SK-N-SH treated with all-trans-retinoic acid at 6 μM for 48 hours (cell line): ENCODE measurements around the gene CCDC88B.
A peak's percentile ranks its signal among the peaks of the same experiment; 100 is the strongest.

Experiments
- ATAC-seq: fragments of 200-7000 bp; cut with Tn5 transposase; 3 replicates; pipeline ENCODE4 v1.9.1; 2020; ENCODE audit warnings: mild to moderate bottlenecking, moderate library complexity
- ARNTL ChIP-seq: fragments of 450-650 bp; formaldehyde crosslinking; IDR thresholded peaks from 2 replicates; pipeline ENCODE4 v1.5.0; 2020; ENCODE audit warnings: low read depth, mild to moderate bottlenecking, moderate library complexity, borderline replicate concordance
- BACH2 ChIP-seq: fragments of 250-450 bp; sonication (Bioruptor Pico); IDR thresholded peaks from 2 replicates; pipeline ENCODE4 v1.9.0; 2021; ENCODE audit warnings: mild to moderate bottlenecking, borderline replicate concordance
- ESRRG ChIP-seq: fragments of 250-450 bp; sonication (Bioruptor Pico); IDR thresholded peaks from 2 replicates; pipeline ENCODE4 v1.6.1; 2021; ENCODE audit warnings: mild to moderate bottlenecking
- GLIS3 ChIP-seq: fragments of 250-450 bp; sonication (Bioruptor Pico); IDR thresholded peaks from 2 replicates; pipeline ENCODE4 v1.5.0; 2020; ENCODE audit warnings: mild to moderate bottlenecking, moderate library complexity
- ISL1 ChIP-seq: fragments of 250-450 bp; sonication (Bioruptor Pico); IDR thresholded peaks from 2 replicates; pipeline ENCODE4 v2.1.2; 2022; ENCODE audit warnings: mild to moderate bottlenecking, moderate library complexity
- OSR1 ChIP-seq: fragments of 250-450 bp; sonication (Bioruptor Pico); IDR thresholded peaks from 2 replicates; pipeline ENCODE4 v1.8.0; 2022; ENCODE audit warnings: moderate library complexity, mild to moderate bottlenecking, inconsistent platforms
- PPARA ChIP-seq: fragments of 250-450 bp; sonication (Bioruptor Pico); IDR thresholded peaks from 2 replicates; pipeline ENCODE4 v1.5.0; 2020; ENCODE audit warnings: mild to moderate bottlenecking, borderline replicate concordance
- RARB ChIP-seq: fragments of 250-450 bp; sonication (Bioruptor Pico); IDR thresholded peaks from 2 replicates; pipeline ENCODE4 v1.8.0; 2021; ENCODE audit warnings: mild to moderate bottlenecking, moderate library complexity
- SNAI2 ChIP-seq: fragments of 250-450 bp; sonication (Bioruptor Pico); IDR thresholded peaks from 2 replicates; pipeline ENCODE4 v1.5.0; 2020; ENCODE audit warnings: mild to moderate bottlenecking, moderate library complexity
- TOX ChIP-seq: fragments of 250-450 bp; sonication (Bioruptor Pico); IDR thresholded peaks from 2 replicates; pipeline ENCODE4 v1.8.0; 2021; ENCODE audit warnings: mild to moderate bottlenecking, moderate library complexity, borderline replicate concordance
- ZC3H10 ChIP-seq: fragments of 250-450 bp; sonication (Bioruptor Pico); IDR thresholded peaks from 2 replicates; pipeline ENCODE4 v1.5.1; 2021; ENCODE audit warnings: mild to moderate bottlenecking, moderate library complexity
- ZFP3 ChIP-seq: fragments of 250-450 bp; sonication (Bioruptor Pico); IDR thresholded peaks from 2 replicates; pipeline ENCODE4 v1.5.0; 2020; ENCODE audit warnings: mild to moderate bottlenecking, moderate library complexity
- ZNF565 ChIP-seq: fragments of 450-650 bp; formaldehyde crosslinking; conservative IDR thresholded peaks from 2 replicates; pipeline ENCODE4 v1.5.0; 2020; ENCODE audit warnings: low read depth, mild to moderate bottlenecking, moderate library complexity
- ZNF70 ChIP-seq: fragments of 450-650 bp; formaldehyde crosslinking; IDR thresholded peaks from 2 replicates; pipeline ENCODE4 v1.5.0; 2020; ENCODE audit warnings: mild to moderate bottlenecking, moderate library complexity
- ZNF8 ChIP-seq: fragments of 450-650 bp; formaldehyde crosslinking; IDR thresholded peaks from 2 replicates; pipeline ENCODE4 v1.5.0; 2020; ENCODE audit warnings: mild to moderate bottlenecking, moderate library complexity
- TF ChIP-seq, protein P1 (sequence below): fragments of 250-450 bp; sonication (Bioruptor Pico); IDR thresholded peaks from 2 replicates; pipeline ENCODE4 v1.5.1; 2021; ENCODE audit warnings: mild to moderate bottlenecking, moderate library complexity
- TF ChIP-seq, protein P2 (sequence below): fragments of 250-450 bp; sonication (Bioruptor Pico); IDR thresholded peaks from 2 replicates; pipeline ENCODE4 v1.8.0; 2020; ENCODE audit warnings: mild to moderate bottlenecking, moderate library complexity, borderline replicate concordance
- TF ChIP-seq, protein P3 (sequence below): fragments of 250-450 bp; sonication (Bioruptor Pico); IDR thresholded peaks from 2 replicates; pipeline ENCODE4 v1.5.0; 2020; ENCODE audit warnings: mild to moderate bottlenecking, moderate library complexity
- TF ChIP-seq, protein P4 (sequence below): fragments of 250-450 bp; sonication (Bioruptor Pico); IDR thresholded peaks from 2 replicates; pipeline ENCODE4 v1.8.0; 2021; ENCODE audit warnings: low read depth, mild to moderate bottlenecking, moderate library complexity, borderline replicate concordance
- TF ChIP-seq, protein P5 (sequence below): fragments of 250-450 bp; sonication (Bioruptor Pico); IDR thresholded peaks from 2 replicates; pipeline ENCODE4 v1.5.1; 2020; ENCODE audit warnings: low read depth, mild to moderate bottlenecking, moderate library complexity

Gene CCDC88B

DNA sequence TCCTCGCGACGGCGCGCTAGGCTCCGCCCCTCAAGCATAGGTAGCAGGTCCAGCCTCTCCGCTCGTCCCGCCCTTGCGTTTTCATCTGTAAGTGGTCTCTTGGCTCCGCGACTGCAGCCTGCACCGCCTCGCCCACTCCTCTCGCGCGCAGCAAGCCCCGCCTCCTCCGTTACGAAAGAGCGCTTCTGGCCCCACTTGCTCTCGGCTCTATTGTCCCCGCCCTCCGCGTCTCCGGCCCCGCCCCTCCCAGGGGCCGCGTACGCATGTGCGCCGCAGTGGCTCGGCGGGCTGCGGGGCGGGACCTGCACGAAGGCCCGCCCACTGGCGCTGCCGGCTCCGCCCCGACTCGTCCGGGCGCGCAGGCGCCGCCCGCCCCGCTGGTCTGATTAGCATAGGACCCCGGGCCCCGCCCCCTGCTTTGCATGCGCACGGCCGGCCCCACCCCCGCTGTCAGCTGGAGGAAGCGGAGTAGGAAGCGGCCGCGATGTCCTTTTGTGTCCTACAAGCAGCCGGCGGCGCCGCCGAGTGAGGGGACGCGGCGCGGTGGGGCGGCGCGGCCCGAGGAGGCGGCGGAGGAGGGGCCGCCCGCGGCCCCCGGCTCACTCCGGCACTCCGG lies 34.8 kb upstream of the CCDC88B start, which contains the start of gene ESRRA (continued):
- TF ChIP-seq, protein P1, sequence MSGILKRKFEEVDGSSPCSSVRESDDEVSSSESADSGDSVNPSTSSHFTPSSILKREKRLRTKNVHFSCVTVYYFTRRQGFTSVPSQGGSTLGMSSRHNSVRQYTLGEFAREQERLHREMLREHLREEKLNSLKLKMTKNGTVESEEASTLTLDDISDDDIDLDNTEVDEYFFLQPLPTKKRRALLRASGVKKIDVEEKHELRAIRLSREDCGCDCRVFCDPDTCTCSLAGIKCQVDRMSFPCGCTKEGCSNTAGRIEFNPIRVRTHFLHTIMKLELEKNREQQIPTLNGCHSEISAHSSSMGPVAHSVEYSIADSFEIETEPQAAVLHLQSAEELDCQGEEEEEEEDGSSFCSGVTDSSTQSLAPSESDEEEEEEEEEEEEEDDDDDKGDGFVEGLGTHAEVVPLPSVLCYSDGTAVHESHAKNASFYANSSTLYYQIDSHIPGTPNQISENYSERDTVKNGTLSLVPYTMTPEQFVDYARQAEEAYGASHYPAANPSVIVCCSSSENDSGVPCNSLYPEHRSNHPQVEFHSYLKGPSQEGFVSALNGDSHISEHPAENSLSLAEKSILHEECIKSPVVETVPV (CRISPR knock-in tag), result no peak
- TF ChIP-seq, protein P2, sequence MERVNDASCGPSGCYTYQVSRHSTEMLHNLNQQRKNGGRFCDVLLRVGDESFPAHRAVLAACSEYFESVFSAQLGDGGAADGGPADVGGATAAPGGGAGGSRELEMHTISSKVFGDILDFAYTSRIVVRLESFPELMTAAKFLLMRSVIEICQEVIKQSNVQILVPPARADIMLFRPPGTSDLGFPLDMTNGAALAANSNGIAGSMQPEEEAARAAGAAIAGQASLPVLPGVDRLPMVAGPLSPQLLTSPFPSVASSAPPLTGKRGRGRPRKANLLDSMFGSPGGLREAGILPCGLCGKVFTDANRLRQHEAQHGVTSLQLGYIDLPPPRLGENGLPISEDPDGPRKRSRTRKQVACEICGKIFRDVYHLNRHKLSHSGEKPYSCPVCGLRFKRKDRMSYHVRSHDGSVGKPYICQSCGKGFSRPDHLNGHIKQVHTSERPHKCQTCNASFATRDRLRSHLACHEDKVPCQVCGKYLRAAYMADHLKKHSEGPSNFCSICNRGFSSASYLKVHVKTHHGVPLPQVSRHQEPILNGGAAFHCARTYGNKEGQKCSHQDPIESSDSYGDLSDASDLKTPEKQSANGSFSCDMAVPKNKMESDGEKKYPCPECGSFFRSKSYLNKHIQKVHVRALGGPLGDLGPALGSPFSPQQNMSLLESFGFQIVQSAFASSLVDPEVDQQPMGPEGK (CRISPR knock-in tag), result no peak

DNA sequence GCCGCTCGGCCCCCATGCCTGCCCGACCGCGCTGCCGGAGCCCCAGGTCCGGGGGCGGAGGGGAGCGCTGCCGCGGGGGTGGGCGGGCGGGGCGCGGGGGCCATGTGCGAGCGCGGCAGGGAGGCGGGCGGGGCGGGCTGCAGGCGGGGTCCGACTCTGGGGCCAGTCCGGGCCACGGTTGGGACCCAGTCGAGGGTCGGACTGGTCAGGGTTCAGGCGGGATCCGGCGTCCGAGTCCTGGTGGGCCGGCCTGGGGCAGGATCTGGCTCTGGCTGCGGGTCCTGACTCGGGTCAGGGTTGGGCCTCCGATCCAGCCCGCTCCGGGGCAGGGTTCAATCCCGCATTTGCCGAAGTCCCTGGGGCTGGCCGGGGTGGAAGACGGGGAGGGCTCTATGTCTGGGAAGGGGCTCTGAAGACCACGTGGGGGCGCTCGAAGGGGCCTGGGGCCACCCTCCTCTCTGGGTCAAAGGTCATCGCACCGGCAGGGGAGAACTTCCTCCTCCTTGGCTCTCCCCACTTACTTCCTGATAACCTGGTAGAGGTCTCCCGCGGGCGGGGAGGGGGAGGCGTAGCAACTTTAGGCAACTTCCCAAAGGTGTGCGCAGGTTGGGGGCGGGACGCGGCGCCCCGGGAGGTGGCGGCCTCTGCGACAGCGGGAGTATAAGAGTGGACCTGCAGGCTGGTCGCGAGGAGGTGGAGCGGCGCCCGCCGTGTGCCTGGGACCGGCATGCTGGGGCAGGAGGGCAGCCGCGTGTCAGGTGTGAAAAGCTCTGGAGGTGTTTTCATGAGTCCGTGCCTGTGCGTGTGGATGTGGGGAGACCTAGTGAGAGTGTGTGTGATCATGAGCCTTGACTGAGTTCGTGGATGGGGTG lies 34.1 kb upstream of the CCDC88B start:
- no peak for TF ChIP-seq RARB (CRISPR knock-in tag)
- no peak for TF ChIP-seq ZNF8 (CRISPR knock-in tag)
- TF ChIP-seq ZC3H10 (CRISPR knock-in tag), result no peak
- TF ChIP-seq BACH2 (CRISPR knock-in tag), result no peak
- TF ChIP-seq, protein P3, sequence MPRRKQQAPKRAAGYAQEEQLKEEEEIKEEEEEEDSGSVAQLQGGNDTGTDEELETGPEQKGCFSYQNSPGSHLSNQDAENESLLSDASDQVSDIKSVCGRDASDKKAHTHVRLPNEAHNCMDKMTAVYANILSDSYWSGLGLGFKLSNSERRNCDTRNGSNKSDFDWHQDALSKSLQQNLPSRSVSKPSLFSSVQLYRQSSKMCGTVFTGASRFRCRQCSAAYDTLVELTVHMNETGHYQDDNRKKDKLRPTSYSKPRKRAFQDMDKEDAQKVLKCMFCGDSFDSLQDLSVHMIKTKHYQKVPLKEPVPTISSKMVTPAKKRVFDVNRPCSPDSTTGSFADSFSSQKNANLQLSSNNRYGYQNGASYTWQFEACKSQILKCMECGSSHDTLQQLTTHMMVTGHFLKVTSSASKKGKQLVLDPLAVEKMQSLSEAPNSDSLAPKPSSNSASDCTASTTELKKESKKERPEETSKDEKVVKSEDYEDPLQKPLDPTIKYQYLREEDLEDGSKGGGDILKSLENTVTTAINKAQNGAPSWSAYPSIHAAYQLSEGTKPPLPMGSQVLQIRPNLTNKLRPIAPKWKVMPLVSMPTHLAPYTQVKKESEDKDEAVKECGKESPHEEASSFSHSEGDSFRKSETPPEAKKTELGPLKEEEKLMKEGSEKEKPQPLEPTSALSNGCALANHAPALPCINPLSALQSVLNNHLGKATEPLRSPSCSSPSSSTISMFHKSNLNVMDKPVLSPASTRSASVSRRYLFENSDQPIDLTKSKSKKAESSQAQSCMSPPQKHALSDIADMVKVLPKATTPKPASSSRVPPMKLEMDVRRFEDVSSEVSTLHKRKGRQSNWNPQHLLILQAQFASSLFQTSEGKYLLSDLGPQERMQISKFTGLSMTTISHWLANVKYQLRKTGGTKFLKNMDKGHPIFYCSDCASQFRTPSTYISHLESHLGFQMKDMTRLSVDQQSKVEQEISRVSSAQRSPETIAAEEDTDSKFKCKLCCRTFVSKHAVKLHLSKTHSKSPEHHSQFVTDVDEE (CRISPR knock-in tag), result no peak
- TF ChIP-seq OSR1 (CRISPR knock-in tag), result no peak
- TF ChIP-seq GLIS3 (CRISPR knock-in tag), result no peak
- TF ChIP-seq ESRRG (CRISPR knock-in tag), result no peak
- no peak for TF ChIP-seq ISL1 (CRISPR knock-in tag)
- no peak for TF ChIP-seq ZNF70 (CRISPR knock-in tag)
- no peak for TF ChIP-seq PPARA (CRISPR knock-in tag)
- no peak for TF ChIP-seq SNAI2 (CRISPR knock-in tag)
- TF ChIP-seq, protein P4, sequence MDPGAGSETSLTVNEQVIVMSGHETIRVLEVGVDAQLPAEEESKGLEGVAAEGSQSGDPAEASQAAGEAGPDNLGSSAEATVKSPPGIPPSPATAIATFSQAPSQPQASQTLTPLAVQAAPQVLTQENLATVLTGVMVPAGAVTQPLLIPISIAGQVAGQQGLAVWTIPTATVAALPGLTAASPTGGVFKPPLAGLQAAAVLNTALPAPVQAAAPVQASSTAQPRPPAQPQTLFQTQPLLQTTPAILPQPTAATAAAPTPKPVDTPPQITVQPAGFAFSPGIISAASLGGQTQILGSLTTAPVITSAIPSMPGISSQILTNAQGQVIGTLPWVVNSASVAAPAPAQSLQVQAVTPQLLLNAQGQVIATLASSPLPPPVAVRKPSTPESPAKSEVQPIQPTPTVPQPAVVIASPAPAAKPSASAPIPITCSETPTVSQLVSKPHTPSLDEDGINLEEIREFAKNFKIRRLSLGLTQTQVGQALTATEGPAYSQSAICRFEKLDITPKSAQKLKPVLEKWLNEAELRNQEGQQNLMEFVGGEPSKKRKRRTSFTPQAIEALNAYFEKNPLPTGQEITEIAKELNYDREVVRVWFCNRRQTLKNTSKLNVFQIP (CRISPR knock-in tag), result no peak
- TF ChIP-seq, protein P5, sequence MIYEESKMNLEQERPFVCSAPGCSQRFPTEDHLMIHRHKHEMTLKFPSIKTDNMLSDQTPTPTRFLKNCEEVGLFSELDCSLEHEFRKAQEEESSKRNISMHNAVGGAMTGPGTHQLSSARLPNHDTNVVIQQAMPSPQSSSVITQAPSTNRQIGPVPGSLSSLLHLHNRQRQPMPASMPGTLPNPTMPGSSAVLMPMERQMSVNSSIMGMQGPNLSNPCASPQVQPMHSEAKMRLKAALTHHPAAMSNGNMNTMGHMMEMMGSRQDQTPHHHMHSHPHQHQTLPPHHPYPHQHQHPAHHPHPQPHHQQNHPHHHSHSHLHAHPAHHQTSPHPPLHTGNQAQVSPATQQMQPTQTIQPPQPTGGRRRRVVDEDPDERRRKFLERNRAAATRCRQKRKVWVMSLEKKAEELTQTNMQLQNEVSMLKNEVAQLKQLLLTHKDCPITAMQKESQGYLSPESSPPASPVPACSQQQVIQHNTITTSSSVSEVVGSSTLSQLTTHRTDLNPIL (CRISPR knock-in tag), result no peak
- TF ChIP-seq ZFP3 (CRISPR knock-in tag), result no peak
- TF ChIP-seq ZNF565 (CRISPR knock-in tag), result no peak
- TF ChIP-seq TOX (CRISPR knock-in tag), result no peak
- peak; percentile 10 for ATAC-seq

DNA sequence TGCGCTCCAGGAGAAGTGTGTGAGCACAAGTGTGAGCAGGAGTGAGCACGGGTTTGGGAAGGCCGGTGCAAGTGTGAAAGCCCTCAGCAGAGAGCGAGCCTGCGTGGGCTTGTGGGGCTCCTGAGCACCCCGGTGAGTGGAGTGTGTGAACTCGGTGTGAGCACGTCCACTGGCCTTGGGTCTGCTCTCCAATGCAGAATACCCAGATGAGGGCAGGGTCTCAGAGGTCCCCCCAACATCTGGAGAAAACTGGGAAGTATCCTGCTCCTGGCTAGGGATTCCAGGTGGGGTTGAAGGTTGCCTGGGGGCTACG lies 33.5 kb upstream of the CCDC88B start:
- no peak for ATAC-seq
- no peak for TF ChIP-seq ESRRG (CRISPR knock-in tag)
- TF ChIP-seq RARB (CRISPR knock-in tag), result no peak
- TF ChIP-seq, protein P2 (CRISPR knock-in tag), result no peak
- no peak for TF ChIP-seq TOX (CRISPR knock-in tag)
- no peak for TF ChIP-seq ARNTL (CRISPR knock-in tag)
- TF ChIP-seq GLIS3 (CRISPR knock-in tag), result no peak
- TF ChIP-seq, protein P3 (CRISPR knock-in tag), result no peak
- no peak for TF ChIP-seq OSR1 (CRISPR knock-in tag)
- TF ChIP-seq, protein P5 (CRISPR knock-in tag), result no peak
- no peak for TF ChIP-seq ZC3H10 (CRISPR knock-in tag)
- no peak for TF ChIP-seq PPARA (CRISPR knock-in tag)
- TF ChIP-seq, all 23 proteins: peak for 0
